ENCODE measurements around the gene SLC44A5. TPM values are rescaled to one million over a fixed set of nuclear protein-coding genes. Genes with fewer than 3 reads are reported as not detected.

SLC44A5 gene
- total and polyA plus RNA-seq, 2 experiments from 2014 or later: 3.3 to 11.7 TPM

- Histone ChIP-seq H2AFZ (no peak overlapping the region), H3K27ac (ENCODE audit: low read depth) (no peak overlapping the region), H3K4me1 (ENCODE audit: insufficient read depth) (no peaks in the 10 kb centered on the region), H3F3A (replicated peaks; ENCODE audit: low read depth) (no peaks in the 10 kb centered on the region), H3K79me2 (replicated peaks; ENCODE audit: insufficient read depth) (no peaks in the 10 kb centered on the region), H3K27me3 (ENCODE audit: insufficient read depth) (no peaks in the 10 kb centered on the region), H3K4me3 (no peak overlapping the region), H3K9me2 (ENCODE audit: insufficient read depth) (no peaks in the 10 kb centered on the region; the same call in 1 of the 2 replicates), H3K36me3 (ENCODE audit: insufficient read depth) (no peaks in the 10 kb centered on the region), H3K4me2 (no peak overlapping the region), H4K20me1 (replicated peaks; ENCODE audit: insufficient read depth) (no peaks in the 10 kb centered on the region)
- no peaks in the 10 kb centered on the region for H3K27me3 Mint-ChIP-seq (ENCODE audit: insufficient read depth, low read depth, poor library complexity)
- H3K4me1 Mint-ChIP-seq: no peaks in the 10 kb centered on the region
- no peak overlapping the region for H3K4me3 Mint-ChIP-seq
- no peak for ATAC-seq
- DNase-seq (ENCODE audit: low spot score): no peak
- no peak overlapping the region for H3K27ac Mint-ChIP-seq
- TF ChIP-seq NANOG (IDR thresholded peaks at IDR 0.05; ENCODE audit: borderline replicate concordance) (no peak), CREB1 (CRISPR knock-in tag; IDR thresholded peaks at IDR 0.05; ENCODE audit: low read depth) (no peak), POLR2AphosphoS5 (IDR thresholded peaks at IDR 0.05; ENCODE audit: low read depth) (no peak), CTCF (conservative IDR thresholded peaks at IDR 0.05; ENCODE audit: low read depth in 2 of 2) (no peak), JUNB (IDR thresholded peaks at IDR 0.05; ENCODE audit: unreplicated experiment) (no peak), ZNF114 (CRISPR knock-in tag; IDR thresholded peaks at IDR 0.05) (no peak), ZNF331 (CRISPR knock-in tag; IDR thresholded peaks at IDR 0.05; ENCODE audit: low read depth) (no peak), STAT1 (IDR thresholded peaks at IDR 0.05; ENCODE audit: unreplicated experiment) (no peak), EZH2phosphoT487 (IDR thresholded peaks at IDR 0.05; ENCODE audit: unreplicated experiment) (no peak), EZH2 (IDR thresholded peaks at IDR 0.05; ENCODE audit: low read depth, unreplicated experiment) (no peak), ETS1 (IDR thresholded peaks at IDR 0.05) (no peak), ZNF462 (CRISPR knock-in tag; IDR thresholded peaks at IDR 0.05) (no peak), REST (IDR thresholded peaks at IDR 0.05; ENCODE audit: unreplicated experiment) (no peak)
- no peaks in the 10 kb centered on the region for H3K9me3 Mint-ChIP-seq
- H3K36me3 Mint-ChIP-seq (ENCODE audit: low read depth): no peaks in the 10 kb centered on the region
Observed at GRCh38 chr1:75492011-75492410, 118.9 kb downstream of the SLC44A5 start.
